OCI-LY1 (cell line): ENCODE measurements around the gene C1QTNF9.

ENCODE experiments used
- H2AFZ ChIP-seq: fragments of 200-600 bp; sonication (generic), shearing (Covaris generic); 2 replicates; pipeline ENCODE4 v1.6.0; 2014; ENCODE audit warnings: antibody characterized with exemption, mild to moderate bottlenecking, low read length
- H3F3A ChIP-seq: fragments of 200-600 bp; sonication (generic), shearing (Covaris generic); 2 replicates; pipeline ENCODE4 v1.6.0; 2014; ENCODE audit warnings: mild to moderate bottlenecking, antibody characterized with exemption, low read length, moderate library complexity; ENCODE audit not compliant: insufficient read depth
- H3K27ac ChIP-seq: fragments of 200-600 bp; sonication (generic); 2 replicates; pipeline ENCODE4 v1.5.1; 2014; ENCODE audit warnings: low read length, mixed run types, mild to moderate bottlenecking, low read depth; ENCODE audit not compliant: poor library complexity, severe bottlenecking
- H3K27me3 ChIP-seq: fragments of 200-600 bp; sonication (generic); 2 replicates; pipeline ENCODE4 v1.6.0; 2014; ENCODE audit warnings: antibody characterized with exemption, mild to moderate bottlenecking, low read length, moderate library complexity; ENCODE audit not compliant: insufficient read depth
- H3K36me3 ChIP-seq: fragments of 200-600 bp; sonication (generic); 2 replicates; pipeline ENCODE4 v1.6.1; 2014; ENCODE audit warnings: mild to moderate bottlenecking, antibody characterized with exemption, low read length, moderate library complexity, mixed read lengths; ENCODE audit not compliant: insufficient read depth
- H3K4me1 ChIP-seq: fragments of 200-600 bp; sonication (generic); 2 replicates; pipeline ENCODE4 v1.5.1; 2014; ENCODE audit warnings: mild to moderate bottlenecking, low read length, moderate library complexity; ENCODE audit not compliant: insufficient read depth, severe bottlenecking
- H3K4me2 ChIP-seq: fragments of 200-600 bp; sonication (generic), shearing (Covaris generic); 2 replicates; pipeline ENCODE4 v1.6.1; 2014; ENCODE audit warnings: low read length
- H3K4me3 ChIP-seq: fragments of 200-600 bp; sonication (generic); 2 replicates; pipeline ENCODE4 v1.5.1; 2014; ENCODE audit warnings: low read length, low read depth, mild to moderate bottlenecking, mixed read lengths; ENCODE audit not compliant: poor library complexity, severe bottlenecking
- H3K79me2 ChIP-seq: fragments of 200-600 bp; shearing (Covaris generic); 2 replicates; pipeline ENCODE4 v1.6.1; 2016; ENCODE audit warnings: mixed run types, low read length, mixed read lengths; ENCODE audit not compliant: insufficient read depth
- H3K9ac ChIP-seq: fragments of 200-600 bp; sonication (generic), shearing (Covaris generic); 2 replicates; pipeline ENCODE4 v1.6.1; 2014; ENCODE audit warnings: mild to moderate bottlenecking, low read length, mixed read lengths
- H3K9me2 ChIP-seq: fragments of 200-600 bp; sonication (generic), shearing (Covaris generic); 2 replicates; pipeline ENCODE4 v1.6.1; 2014; ENCODE audit warnings: low read depth, mild to moderate bottlenecking, low read length, mixed read lengths
- H3K9me3 ChIP-seq: fragments of 200-600 bp; shearing (Covaris generic); 2 replicates; pipeline ENCODE4 v1.6.1; 2014; ENCODE audit warnings: low read length, mixed read lengths
- H4K20me1 ChIP-seq: fragments of 200-600 bp; sonication (generic), shearing (Covaris generic); 2 replicates; pipeline ENCODE4 v1.6.0; 2016; ENCODE audit warnings: mild to moderate bottlenecking, low read length; ENCODE audit not compliant: insufficient read depth
- CTCF ChIP-seq: fragments of 200-600 bp; sonication (generic), shearing (Covaris generic); IDR thresholded peaks from 2 replicates; pipeline ENCODE4 v1.5.1; 2017; ENCODE audit warnings: mild to moderate bottlenecking, antibody characterized with exemption, low read length, moderate library complexity, mixed read lengths
- EZH2 ChIP-seq: fragments of 200-600 bp; sonication (generic), shearing (Covaris generic); IDR thresholded peaks from 2 replicates; pipeline ENCODE4 v1.8.0; 2017; ENCODE audit warnings: borderline replicate concordance, mixed run types, mild to moderate bottlenecking, antibody characterized with exemption, low read length, moderate library complexity, mixed read lengths

Gene C1QTNF9

GRCh38 chr13:24301911-24302310 lies 7.5 kb upstream of the C1QTNF9 start:
- H3K9me2 ChIP-seq, result no peaks in the 10 kb centered on the region
- no peaks in the 10 kb centered on the region for H4K20me1 ChIP-seq
- no peaks in the 10 kb centered on the region for H3K79me2 ChIP-seq
- no peaks in the 10 kb centered on the region for H3K9me3 ChIP-seq
- no peak overlapping the region for H3K4me3 ChIP-seq
- no peaks in the 10 kb centered on the region for H3F3A ChIP-seq
- no peaks in the 10 kb centered on the region for H3K4me1 ChIP-seq
- no peak overlapping the region for H3K4me2 ChIP-seq
- no peak overlapping the region for H3K27ac ChIP-seq
- H2AFZ ChIP-seq, result no peak overlapping the region
- no peak for TF ChIP-seq EZH2
- H3K27me3 ChIP-seq, result no peaks in the 10 kb centered on the region; the same call in 1 of the 2 replicates
- H3K9ac ChIP-seq, result no peak overlapping the region
- H3K36me3 ChIP-seq, result no peaks in the 10 kb centered on the region

GRCh38 chr13:24304620-24305019 lies 4.8 kb upstream of the C1QTNF9 start:
- Histone ChIP-seq H3K9me2 (no peaks in the 10 kb centered on the region), H3K79me2 (no peaks in the 10 kb centered on the region), H3K9ac (no peak overlapping the region), H3K9me3 (no peaks in the 10 kb centered on the region), H3K36me3 (no peaks in the 10 kb centered on the region), H3F3A (no peaks in the 10 kb centered on the region), H3K4me1 (no peaks in the 10 kb centered on the region), H2AFZ (no peak overlapping the region), H3K27ac (no peak overlapping the region), H3K27me3 (no peaks in the 10 kb centered on the region; the same call in 1 of the 2 replicates), H4K20me1 (no peaks in the 10 kb centered on the region), H3K4me2 (no peak overlapping the region), H3K4me3 (no peak overlapping the region)
- no peak for TF ChIP-seq CTCF
- TF ChIP-seq EZH2, result no peak

- H3K4me1 ChIP-seq, result no peaks in the 10 kb centered on the region
- H4K20me1 ChIP-seq, result no peaks in the 10 kb centered on the region
- H3K4me3 ChIP-seq, result no peak overlapping the region
- H3K9me2 ChIP-seq, result no peaks in the 10 kb centered on the region
- no peaks in the 10 kb centered on the region for H3K36me3 ChIP-seq
- H3K9me3 ChIP-seq, result no peaks in the 10 kb centered on the region
- no peak overlapping the region for H3K9ac ChIP-seq
- H2AFZ ChIP-seq, result no peak overlapping the region
- no peak overlapping the region for H3K27ac ChIP-seq
- TF ChIP-seq CTCF, result no peak
- TF ChIP-seq EZH2, result no peak
- no peak overlapping the region for H3K4me2 ChIP-seq
- H3K79me2 ChIP-seq, result no peaks in the 10 kb centered on the region
- no peaks in the 10 kb centered on the region; the same call in 1 of the 2 replicates for H3K27me3 ChIP-seq
- H3F3A ChIP-seq, result no peaks in the 10 kb centered on the region
These were observed 2.7 kb upstream of the C1QTNF9 start for GRCh38 chr13:24306632-24307031.

GRCh38 chr13:24307211-24308067 lies 1.9 kb upstream of the C1QTNF9 start:
- Histone ChIP-seq H3K79me2 (no peaks in the 10 kb centered on the region), H3K9ac (no peak overlapping the region), H3K9me2 (no peaks in the 10 kb centered on the region), H4K20me1 (no peaks in the 10 kb centered on the region), H3K4me1 (no peaks in the 10 kb centered on the region), H2AFZ (no peak overlapping the region), H3F3A (no peaks in the 10 kb centered on the region), H3K4me2 (no peak overlapping the region), H3K4me3 (no peak overlapping the region), H3K27me3 (no peaks in the 10 kb centered on the region; the same call in 1 of the 2 replicates), H3K36me3 (no peaks in the 10 kb centered on the region), H3K27ac (no peak overlapping the region), H3K9me3 (no peaks in the 10 kb centered on the region)
- TF ChIP-seq EZH2 (no peak), CTCF (no peak)
